NCI-H2196 treated with DMSO at 0.1 percent for 48 hours (cell line): ENCODE measurements around the gene PPP1R14C.

Source experiments
- DNase-seq: peaks from one replicate; lab custom pipeline; 2025; ENCODE audit not compliant: unreplicated experiment; lab: John Stamatoyannopoulos, UW

The PPP1R14C gene

GRCh38 chr6:150290429-150290828 is 147.6 kb downstream of the PPP1R14C start:
- no peak for DNase-seq

- DNase-seq, result no peak
Measured at GRCh38 chr6:150291968-150292710, 149.3 kb downstream of the PPP1R14C start.

GRCh38 chr6:150293019-150293418 is 150.2 kb downstream of the PPP1R14C start:
- DNase-seq, result no peak

GRCh38 chr6:150293423-150294173 is 150.8 kb downstream of the PPP1R14C start:
- DNase-seq, result no peak

GRCh38 chr6:150296890-150297289 is 154.0 kb downstream of the PPP1R14C start:
- no peak for DNase-seq

GRCh38 chr6:150297327-150298029 is 154.6 kb downstream of the PPP1R14C start:
- DNase-seq, result no peak

GRCh38 chr6:150298030-150298380 is 155.2 kb downstream of the PPP1R14C start:
- DNase-seq, result no peak

- DNase-seq, result no peak
Measured at GRCh38 chr6:150298676-150299075, 155.8 kb downstream of the PPP1R14C start.
